NOMO-1 (cell line): ENCODE data around the gene C4orf50.
"Not testable (repeated sequence)": the region's sequence is repeated elsewhere in the genome, so short reads cannot be mapped to it uniquely, and the experiment has no call there.

Experiments used
- DNase-seq, 2 experiments: peaks; one replicate each; lab custom pipeline; 2025; ENCODE audit not compliant: unreplicated experiment in 2 of 2; lab: John Stamatoyannopoulos, UW

Gene C4orf50

DNA sequence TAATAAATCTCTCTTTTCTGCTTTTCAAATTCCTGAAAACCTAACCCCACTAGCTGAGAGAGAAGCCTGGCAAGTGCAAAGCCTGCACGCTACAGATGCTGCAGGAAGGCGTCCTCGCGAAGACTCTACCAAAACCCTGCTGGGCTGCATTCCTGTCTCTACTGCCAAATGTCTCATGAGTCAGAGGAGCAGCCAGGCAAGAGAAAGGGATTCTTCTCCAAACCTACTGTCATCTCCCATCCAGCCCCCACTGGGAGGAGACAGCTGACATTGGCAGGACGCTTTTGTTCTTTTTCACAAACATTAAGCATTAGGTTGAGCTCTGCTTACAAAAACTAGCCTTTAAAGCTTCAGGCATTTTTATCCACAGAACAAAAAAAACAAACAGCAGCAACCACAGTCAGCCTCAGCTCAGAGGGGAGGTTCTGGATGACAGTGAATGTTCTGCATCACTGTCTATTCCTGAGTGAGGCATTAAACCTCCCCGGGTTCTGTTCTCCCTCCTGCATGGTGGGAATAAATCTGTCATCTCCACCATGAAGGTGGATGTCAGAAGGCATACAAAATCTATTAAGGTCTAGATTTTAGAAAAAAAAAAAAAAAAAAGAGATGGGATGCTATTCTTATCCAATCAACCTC is 143.3 kb downstream of the C4orf50 start:
- DNase-seq, result no peak

DNA sequence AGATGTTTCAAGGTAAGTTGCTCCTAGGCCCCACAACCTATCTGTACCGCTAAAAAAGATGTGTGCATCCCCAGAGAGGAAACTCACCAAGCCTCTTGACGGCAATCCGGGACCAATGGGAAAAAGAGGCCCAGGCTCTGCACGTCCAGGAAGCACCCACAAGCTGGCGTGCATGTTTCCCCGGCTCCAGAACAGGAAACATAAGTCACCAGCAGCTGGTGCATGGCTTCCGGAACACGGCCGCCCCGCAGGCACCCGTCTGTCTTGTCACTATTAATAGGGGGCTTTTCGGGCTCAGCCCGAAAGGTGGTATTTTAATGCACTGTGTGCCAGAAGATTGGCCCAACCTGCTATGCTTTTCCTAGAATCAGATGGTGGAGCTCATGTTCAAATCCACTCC is 147.5 kb downstream of the C4orf50 start:
- DNase-seq, result no peak

DNA sequence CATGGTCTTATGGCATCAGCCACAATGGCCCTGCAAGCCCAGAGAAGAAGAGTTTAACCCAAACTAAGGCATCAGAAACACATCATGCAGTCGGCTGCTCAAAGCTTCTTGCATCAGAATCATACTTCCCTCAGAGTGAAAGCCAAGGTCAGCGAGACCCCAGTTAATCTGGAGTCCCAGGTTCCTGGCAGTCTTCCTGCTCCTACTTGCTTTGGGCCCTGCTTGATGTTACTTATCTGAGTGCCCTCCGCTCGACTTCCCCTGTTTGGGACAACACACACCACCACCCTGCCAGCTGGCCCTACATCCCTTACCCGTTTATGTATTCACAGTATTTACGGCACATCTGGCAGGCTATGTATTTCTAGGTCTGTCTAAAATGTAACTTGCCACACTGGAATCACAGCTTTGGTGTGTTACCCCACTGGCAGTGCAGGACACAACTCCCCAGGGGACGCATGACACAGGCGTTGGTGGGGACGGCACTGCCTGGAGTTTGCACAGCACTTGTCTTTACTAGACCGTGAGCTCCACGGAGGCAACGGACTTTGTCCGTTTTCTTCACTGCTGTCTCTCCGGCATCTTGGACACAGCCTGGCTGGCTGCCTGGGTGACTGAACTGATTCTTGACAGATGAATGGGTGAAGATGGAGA is 148.1 kb downstream of the C4orf50 start:
- DNase-seq, result no peak

DNA sequence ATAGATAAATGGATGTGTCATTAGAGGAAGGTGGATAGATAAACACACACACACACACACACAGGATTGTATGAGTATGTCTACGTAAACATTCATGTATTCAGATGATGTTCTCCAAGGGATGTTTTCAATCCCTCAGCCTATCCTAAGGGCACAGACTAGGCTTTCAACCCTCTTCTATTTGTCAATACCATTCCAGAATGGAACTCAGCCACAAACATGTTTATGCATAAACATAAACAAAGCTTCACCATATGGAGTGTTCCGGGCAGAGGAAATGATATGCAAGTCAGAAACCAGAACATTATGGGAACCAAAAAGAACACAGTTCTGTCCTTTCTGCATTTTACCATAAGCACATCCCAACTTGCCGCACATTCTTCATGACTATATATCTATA is 150.4 kb downstream of the C4orf50 start:
- no peak for DNase-seq

DNA sequence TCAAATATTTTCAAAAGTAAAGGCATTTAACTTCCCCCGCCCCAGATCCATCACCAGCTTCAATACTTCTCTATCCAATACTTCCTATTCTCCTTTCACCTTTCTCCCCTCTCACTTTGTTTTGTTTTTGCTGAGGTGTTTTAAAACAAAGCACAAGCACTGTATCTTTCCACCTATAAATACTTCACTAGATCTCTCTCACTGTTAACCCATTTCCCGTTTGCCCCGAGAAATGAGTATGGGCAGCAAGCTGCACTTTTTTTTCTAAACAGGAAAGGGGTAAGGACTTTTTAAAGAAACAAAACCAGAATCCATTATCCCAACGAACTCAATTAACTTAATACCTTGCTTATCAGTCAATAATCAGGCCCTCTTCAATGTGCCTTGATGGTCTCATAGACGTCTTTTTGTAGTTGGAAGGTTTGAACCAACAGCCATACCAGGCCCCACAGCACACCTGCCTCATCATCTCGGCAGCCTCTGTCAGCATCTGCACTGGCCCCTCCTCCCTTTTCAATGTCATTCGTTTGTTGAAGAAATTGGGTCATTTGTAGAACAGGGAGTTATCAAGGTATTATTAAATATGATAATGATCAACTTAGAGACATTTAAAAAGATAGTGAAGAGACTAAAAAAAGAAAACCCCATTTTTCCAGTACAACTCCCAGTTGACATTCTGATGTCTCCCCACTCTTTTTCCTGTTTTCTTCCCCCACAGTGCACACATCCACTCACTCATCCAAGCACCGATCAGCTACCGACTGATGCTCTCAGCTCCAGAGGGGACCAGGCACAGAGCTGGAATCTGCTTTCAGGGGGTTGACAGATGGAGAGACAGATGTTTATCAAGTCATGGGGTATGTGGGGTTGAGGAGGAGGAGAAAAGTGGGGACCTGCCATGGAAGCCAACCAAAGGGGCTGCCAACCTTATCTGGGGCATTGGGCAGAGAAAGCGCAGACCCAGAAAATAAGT is 151.1 kb downstream of the C4orf50 start:
- DNase-seq, result no peak

DNA sequence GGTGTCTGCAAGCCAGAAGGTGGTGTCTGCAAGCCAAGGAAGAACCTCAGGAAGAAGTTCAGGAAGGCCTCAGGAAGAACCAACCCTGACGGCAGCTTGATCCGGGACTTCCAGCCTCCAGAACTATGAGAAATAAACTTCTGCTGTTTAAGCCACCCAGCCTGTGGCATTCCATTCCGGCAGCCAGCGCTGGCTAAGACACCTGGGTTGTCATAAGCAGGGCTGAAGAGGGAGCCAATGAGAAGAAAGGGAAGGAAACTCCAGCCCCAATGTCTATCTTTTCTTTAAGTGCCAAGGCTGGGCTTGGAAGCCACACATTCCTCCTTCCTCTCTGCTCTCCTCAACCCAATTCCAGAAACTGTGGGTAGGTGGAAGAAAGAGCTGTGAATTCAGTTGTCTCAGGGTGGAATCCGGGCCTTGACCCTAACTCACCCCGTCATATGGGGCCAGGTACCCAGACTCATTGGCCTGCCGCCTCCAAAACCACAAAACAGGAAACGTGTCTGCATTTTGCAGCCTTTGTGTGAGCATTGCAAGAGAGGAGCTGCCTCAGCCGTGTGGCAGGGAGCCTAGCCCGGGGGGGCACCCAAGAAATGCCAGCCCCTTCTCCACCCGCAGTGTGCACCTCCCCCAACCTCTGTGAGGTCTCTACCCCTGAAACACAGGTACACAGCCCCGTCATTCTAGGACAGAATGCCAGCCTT is 152.2 kb downstream of the C4orf50 start:
- DNase-seq, result no peak

DNA sequence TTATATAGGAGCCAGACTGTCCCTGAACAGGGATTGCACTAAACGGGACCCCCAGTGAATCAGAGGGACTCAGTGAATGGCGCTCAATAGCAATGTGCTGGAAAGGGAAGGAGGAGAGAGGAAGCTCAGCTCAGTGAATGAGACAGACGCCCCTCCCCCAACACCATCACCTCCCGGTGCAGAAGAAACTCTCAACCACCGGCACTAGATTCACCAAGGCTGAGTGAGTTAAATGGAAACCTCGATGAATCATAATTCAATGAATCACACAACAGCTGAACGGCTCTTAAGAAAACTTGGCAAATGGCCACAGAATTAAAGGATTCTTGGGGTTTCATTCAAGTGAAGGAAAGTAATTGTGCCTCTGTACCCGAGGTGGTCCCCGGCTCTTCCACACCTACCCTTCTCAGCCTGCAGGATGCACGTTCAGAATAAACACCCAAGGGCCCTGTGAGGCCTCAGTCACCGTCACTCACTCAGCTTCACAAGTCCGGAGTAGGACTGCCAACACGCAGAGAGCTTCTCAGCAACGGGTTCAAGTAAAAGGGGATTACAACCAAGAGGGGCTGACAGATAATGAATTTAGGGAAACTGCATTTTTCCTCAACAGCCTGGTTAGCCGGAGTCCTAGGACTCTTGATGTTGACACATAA is 154.6 kb downstream of the C4orf50 start:
- no peak for DNase-seq

DNA sequence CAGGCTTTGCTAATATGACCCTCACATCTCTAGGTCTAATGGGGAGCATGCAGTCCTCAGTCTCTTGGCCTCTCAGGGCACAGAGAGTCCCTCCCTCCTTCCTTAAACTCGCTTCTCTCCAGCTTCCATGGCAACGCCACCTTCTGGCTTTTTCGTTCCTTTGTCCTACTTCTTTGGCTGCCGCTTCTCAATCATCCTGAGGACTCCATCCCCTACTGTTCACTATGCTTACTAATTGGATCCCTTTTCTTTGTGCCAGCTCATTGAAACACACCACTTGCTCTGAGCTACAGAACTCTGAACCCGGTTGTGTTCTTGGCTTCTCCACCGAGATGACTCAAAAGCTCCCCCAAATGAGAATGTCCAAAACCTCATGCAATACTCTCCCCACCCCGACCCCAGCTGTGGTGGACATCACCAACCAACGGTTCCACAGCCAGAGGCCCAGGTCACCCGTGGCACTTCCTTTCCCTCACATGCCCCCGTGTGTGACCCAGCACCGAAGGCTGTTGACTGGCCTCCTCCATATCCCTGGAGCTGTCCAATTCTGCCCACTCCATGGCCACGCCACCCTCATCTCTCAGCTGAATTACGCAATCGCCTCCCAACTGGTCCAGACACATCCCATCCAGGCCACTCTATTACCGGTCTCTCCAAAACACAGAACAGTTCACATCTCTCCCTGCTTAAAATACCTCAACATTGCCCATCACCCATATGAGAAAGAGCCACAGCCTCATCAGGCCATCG is 160.0 kb downstream of the C4orf50 start:
- no peak for DNase-seq

DNA sequence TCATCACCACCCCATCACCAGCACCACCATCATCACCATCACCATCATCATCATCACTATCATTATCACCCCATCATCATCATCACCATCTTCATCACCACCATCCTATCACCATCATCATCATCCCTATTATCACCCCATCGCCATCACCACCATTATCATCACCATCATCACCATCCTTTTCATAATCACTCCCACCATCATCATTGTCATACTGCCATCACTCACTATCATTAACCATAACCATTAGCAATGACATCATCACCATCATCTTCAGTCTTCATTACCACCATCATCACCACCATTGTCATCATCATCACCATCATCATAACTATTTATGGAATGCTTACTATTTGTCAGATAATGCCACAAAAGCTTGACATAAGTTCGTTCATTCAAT is 161.0 kb downstream of the C4orf50 start:
- DNase-seq, result no peak

DNA sequence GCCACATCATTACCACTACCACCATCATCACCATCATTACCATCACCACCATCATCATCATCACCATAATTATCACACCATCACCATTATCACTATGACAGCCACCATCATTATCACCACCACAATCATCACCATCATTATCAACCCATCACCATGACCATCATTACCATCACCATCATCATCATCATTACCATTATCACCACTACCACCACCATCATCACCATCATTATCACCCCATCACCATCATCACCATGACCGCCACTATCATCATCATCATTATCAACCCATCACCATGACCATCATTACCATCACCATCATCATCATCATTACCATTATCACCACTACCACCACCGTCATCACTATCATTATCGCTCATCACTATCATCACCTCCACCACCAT is 161.9 kb downstream of the C4orf50 start:
- DNase-seq, result not testable (repeated sequence)

DNA sequence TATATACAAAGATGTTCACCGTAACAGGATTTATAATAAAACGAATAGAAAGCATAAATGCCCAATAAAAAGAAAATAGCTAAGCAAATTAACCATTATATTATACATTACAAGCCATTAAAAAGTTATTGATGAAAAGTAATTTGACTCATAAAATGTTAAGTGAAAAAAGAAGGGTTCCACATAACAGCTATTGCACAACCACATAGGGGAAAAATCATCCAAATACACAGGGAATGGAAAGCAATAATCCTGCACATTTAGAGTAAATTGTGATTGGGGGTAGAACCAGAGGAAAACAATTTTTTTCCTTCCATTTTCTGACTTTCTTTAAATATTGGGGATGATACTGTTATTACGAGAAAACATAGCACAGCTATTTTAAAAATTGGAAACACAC is 163.3 kb downstream of the C4orf50 start:
- no peak for DNase-seq

DNA sequence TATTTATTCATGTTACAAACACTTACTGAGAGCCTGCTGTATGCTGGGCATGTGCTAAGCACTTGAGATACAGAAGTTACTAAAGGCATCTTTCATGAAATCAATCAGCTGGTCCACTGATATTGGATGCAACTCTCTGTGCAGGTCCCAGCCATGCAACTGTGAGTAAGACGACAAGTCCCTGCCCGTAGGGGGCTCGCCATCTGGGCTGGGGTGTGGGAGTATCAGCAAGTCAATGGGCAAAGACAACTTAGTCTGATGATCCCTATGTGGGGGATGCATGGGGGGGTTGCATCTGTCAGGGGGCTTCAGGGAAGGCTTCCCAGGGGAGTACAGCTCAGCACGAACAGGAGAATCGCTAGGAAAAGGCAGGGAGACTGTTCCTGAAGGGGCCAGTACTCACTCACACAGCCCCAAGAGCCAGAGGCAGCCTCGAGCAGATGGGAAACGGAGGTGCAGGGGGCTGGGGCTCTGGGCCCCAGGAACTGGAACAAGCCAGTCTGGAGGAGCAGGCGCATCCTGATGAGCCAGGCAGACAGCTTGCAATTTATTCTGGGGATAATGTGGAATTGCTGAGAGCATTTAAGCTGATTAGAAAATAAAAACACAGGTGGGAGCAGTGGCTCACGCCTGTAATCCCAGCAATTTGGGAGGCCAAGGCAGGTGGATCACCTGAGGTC is 165.6 kb downstream of the C4orf50 start:
- DNase-seq, result no peak

DNA sequence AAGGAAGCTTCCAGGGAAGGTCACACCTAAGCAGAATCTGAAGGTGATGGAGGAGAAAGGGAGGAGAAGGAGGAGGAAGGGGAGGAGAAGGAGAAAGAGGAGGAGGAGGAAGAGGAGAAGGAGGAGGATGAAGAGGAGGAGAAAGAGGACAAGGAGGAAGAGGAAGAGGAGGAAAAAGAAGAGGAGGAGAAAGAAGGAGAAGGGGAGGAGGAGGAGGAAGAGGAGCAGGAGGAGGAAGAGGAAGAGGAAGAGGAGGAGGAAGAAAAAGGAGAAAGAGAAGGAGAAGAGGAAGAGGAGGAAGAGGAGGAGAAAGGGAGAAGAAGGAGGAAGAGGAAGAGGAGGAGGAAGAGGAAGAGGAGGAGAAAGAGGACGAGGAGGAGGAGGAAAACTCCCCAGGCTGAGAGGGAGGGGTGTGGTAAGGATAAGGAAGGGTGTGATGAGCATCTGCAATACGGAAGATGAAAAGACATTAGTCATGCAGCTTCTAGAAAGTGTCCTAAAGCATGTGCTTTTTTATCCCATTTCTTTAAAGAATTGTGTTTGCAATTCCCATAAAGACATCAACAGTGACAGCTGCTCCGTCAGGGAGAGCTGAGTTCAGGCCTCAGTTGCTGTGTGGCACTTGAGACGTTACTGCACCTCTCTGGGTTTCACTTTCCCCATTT is 166.5 kb downstream of the C4orf50 start:
- DNase-seq, result no peak
